Inflammatory macrophage treated with lipopolysaccharide for 4 hours (primary cell): ENCODE measurements around the gene FBXO34.

Source experiments
- DNase-seq: peaks from one replicate; pipeline ENCODE4 v3.0.0-alpha.2; 2020

The FBXO34 gene

DNA sequence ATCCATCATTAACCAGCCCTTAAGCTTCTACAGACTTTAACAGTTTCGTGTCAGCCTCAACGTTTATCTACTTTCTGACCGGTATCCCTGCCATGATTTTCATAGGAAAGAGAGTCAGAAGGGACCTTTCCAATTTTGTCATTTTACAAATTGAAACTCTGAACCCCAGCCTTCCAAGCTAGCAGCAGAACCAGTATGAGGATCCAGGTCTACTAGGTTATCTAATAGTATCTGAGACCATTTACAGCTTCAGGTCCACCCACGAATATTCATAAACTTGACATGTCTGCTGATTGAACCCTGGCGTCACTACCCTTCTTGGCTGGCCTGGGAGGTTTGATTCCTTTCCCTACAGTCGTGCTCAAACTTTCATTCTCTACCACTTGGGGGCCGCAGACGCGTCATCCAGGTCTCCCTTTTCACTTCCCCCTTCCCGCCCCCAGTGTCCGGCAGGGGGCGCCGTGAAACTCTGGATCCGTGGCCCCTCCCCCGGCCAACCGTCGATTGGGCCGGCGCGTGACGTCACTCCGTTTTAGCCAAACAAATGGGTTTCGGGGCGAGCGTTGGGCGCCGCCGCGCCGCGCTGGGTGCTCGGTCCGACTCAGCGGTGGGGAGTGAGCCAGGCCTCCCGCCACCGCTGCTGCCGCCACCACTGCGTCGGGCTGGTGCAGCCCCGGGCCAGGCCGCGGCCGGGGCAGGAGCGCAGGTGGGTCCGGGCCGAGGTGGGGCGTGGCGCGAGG is at the start of gene FBXO34:
Gene FBXO34, plus strand, starts transcription at position 590 of the 740 bp plus-strand sequence. CDS start 78,970 bp downstream, outside the sequence.
- peak; percentile 98 for DNase-seq

DNA sequence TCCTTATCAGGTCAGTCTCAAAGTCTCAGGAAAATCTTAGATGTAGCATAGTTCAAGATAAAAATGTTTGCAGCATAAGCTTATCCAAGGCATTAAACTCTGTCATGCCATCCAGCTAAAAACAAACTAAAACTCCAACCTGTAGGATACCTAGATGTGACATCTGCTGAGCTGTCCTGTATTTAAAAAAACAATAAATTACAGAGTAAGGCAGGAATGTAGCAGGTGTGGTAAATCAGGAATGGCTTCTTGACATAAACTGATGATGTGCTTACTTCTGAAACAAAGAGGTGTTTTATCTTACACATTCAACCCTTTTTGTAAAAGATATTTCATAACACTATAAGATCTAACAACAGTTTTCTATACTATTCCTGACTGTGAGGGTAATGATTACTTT is 49.3 kb upstream of the FBXO34 start:
- no peak for DNase-seq

- no peak for DNase-seq
Observed at GRCh38 chr14:55223364-55223763, 47.9 kb upstream of the FBXO34 start.

DNA sequence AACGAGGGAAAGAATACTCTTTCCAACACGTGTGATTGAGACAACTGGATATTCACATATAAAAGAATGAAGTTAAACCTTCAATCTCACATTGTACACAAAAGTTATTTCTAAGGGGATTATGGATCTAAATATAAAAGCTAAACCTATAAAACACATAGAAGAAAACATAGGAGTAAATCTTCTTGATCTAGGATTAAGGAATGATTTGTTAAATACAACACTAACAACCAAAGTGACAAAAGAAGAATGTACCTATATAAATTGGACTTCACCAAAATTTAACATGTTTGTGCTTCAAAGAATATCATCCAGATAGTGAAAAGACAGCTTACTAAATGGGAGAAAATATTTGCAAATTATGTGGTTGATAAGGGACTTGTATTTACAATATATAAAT is 43.0 kb upstream of the FBXO34 start:
- DNase-seq, result no peak

- DNase-seq, result no peak
Observed at GRCh38 chr14:55233591-55233990, 37.6 kb upstream of the FBXO34 start.

DNA sequence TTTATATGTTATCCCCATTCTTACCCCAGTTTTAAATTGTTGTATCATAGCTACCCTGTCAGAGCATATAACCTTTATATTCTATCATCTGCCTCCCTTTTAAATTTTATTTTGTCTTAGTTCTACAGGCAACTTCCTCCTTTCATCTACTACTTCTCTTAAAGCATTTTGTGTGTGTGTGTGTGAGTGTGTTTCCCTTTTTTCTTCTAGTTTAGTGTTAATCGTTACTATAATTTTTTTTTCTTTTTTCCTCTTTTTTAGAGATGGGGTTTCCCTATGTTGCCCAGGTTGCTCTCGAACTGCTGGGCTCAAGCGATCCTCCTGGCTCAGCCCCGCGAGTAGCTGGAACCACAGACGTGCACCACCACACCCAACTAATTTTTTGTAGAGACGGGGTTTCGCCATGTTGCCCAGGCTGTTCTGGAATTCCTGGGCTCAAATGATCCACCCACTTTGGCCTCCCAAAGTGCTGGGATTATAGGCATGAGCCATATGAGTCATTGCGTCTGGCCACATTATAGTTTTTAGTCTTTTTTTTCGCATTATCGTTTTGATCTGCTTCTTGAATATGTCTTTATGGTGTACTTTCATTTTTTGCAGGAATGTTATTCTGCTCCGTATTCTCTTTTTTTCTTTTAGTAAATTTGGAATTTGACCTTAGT is 33.1 kb upstream of the FBXO34 start:
- peak; percentile 84 for DNase-seq

DNA sequence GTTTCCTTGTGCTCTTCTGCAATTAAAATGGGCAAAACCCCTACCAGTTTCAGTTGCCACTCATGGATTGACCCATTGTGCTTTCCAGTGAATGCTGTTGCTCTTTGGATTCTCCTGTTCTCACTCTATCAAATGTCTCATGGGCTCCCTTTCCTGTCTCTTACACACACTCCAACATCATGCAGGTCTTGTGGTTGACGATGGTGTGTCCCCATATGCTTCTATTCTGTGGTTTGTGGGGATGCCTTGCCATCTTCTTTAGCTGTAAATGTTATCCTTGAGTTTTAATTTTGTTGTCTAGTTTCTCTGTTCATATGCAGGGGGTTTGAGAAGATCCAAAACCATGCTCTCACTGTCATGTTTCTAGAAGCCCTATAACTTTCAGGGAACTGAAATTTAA is 31.9 kb upstream of the FBXO34 start:
- no peak for DNase-seq

DNA sequence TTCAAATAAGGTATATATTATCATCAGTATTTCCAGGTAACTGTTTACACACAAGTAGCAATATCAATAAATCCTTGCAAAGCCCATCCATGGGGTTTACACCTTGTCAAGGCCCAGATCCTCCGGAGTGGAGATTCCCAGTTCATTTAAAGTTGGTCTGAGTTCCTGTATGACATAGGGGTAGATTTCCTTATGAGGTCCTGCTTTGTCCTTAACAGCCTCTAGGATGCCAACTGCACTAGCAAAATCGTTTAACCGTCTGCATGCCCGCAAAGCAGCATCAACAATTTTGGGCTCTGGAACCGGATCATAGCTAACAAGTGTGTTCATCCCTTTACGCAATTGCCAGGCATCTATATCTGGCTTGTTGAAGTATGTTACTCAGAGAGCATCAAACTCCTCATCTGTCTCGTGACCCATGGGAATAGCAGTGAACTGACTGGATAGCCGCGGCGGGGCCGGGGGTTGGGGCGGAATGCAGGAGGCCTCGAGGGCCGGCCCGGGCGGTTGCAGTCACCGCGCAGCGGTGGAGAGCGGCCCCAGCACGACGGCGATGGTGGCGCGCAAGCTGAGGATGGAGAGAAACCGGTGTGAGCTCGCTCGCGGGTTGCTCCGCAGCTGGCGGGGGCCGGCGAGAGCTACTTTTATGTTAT is 30.6 kb upstream of the FBXO34 start:
- DNase-seq, result no peak

DNA sequence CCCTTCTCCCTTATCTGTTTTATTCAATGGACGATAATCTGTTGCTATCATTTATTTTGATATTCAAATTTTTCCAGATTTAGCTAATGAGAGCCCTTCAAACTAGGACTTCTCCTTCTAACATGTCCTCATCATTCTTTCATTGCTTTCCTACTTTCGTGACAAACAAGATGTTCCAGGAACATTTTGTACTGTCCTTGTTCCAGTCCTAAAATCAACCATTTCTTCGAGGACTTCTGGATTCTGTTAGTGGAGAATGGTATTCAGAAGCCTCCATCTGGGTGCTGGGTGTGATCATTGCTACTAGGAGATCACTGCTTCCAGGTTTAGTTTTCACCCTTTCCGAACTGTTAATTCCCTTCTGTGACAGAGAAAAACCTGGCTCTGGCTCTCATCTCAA is 29.5 kb upstream of the FBXO34 start:
- no peak for DNase-seq

GRCh38 chr14:55243386-55243785 is 27.8 kb upstream of the FBXO34 start:
- DNase-seq, result no peak

GRCh38 chr14:55243813-55244212 is 27.4 kb upstream of the FBXO34 start:
- DNase-seq, result no peak

DNA sequence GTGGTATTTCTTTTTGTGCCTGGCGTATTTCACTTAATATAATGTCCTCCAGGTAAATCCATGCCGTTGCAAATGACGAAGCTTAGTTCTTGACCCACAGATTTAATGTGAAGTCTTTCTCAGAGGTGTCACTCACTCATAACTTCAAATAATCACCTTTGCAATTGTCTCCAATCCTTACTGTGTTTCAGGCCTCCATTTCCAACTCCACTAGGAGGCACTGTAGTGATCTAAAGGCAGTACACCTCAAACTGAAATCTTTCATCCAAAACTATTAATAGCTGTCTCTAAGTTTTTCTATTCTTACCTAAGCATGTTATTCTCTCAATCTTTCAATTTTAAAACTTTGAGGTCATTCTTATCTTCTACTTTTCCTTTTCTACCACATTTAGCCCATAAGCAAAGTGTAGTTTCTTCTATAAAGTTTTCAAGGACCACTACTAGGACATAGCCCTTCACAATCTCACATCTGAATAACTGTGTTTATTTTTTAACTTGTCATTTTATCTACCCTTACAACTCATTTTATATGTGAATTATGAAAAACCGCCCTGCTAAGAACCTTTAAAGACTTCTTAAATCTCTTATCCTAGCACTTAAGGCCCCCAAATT is 25.5 kb upstream of the FBXO34 start:
- peak; percentile 27 for DNase-seq

GRCh38 chr14:55248411-55248810 is 22.8 kb upstream of the FBXO34 start:
- DNase-seq, result peak; percentile 59

DNA sequence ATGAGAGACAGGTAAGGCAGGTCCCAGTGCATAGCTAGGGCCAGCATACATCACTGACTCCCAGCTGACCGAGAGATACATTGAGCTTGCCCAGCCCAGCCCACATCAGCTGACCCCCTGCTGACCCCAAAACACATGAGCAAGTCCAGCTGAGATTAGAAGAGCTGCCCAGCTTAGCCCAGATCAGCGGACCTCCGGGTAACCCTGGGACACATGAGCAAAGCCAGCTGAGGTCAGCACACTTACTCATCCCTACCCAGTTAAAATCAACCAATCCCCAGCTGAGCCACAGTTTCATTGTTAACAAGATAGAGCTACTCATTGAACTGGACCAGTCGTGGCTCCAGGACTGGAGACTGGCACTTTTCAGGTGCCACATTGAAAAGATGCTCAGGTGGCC is 21.8 kb upstream of the FBXO34 start:
- no peak for DNase-seq

DNA sequence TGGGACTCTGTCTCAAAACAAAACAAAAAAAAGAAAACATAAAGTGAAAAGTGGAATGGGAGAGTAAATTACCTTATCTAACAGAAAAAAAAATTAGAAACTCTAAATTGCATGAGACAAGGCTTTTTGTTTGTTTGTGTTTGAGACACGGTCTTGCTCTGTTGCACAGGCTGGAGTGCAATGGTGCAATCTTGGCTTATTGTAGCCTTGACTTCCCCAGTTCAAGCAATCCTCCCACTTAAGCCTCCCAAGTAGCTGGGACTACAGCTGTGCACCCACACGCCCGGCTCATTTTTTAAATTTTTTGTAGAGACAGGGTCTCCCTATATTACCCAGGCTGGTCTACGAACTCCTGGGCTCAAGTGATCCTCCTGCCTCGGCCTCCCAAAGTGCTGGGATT is 17.9 kb upstream of the FBXO34 start:
- DNase-seq, result peak; percentile 12

- no peak for DNase-seq
Observed at GRCh38 chr14:55254581-55254980, 16.6 kb upstream of the FBXO34 start.

DNA sequence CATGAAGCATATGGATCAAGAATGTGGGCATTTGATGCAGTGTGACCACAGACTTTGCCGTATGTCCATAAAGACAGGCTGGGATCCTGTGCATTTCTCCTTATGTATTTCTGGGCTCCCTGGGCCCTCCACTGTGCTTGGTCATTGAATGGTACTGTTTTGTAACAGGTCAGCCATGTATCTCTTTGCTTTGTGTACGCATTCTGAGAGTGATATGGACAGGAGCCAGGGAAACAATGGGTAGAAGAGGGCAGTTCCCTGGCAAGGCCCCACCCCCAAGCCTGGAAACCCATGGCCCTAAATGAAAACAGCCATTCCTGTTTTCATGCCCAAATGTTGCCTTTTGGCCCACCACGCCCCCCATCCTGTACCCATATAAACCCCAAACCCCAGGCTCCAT is 15.2 kb upstream of the FBXO34 start:
- DNase-seq, result no peak

GRCh38 chr14:55256586-55256985 is 14.6 kb upstream of the FBXO34 start:
- no peak for DNase-seq

- peak; percentile 83 for DNase-seq
Observed at GRCh38 chr14:55265197-55265596, 6.0 kb upstream of the FBXO34 start.

GRCh38 chr14:55267820-55268219 is 3.4 kb upstream of the FBXO34 start:
- no peak for DNase-seq

GRCh38 chr14:55271572-55272298 is 514 bp downstream of the FBXO34 start:
- peak; percentile 96 for DNase-seq

DNA sequence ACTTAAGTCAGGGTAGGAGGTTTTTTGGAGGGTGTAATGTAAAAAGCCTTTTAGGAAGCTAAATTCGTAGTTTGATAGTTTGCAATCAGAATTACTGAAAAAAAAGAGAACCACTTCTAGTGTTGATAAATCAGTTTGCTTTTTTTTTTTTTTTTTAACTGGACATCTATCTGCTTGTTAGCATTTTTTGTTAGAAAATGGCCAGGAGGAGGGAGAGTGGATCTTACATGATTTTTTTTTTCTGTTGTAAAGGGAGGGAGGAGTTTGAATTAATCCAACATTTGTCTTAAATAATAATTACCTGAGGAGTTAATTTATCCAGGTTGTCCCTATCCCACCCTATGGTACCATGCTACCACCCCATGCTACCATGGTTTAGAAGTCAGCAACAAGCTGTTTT is 1.2 kb downstream of the FBXO34 start:
- DNase-seq, result no peak

DNA sequence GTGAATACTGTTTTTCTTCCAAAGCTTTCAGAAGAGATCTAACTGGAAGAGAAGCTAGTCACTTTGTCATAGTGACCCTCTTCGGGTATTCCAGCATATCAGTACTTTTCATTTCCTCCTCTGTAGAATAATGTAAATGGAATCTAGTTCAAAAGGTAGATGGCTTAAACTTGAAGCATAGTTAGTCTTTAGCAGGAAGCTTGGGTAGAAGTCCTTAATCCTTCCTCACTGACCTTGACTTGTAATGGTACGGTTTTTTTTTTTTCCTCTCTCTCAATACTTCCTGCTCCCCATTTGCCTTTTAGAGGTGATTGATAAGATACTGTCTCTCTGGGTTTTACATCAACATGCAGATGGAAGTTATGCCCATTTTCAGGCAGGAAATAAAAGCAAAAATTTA is 1.7 kb downstream of the FBXO34 start:
- no peak for DNase-seq
